Thyroid gland (tissue), 4 donors: Measurements from ENCODE around the gene PHGDH.

ENCODE experiments used
- POLR2A ChIP-seq, 2 donors: fragments of 450-650 bp; IDR thresholded peaks; one replicate each; pipeline ENCODE4 v1.6.1; 2017; ENCODE audit warnings: antibody characterized with exemption in 2 of 2, mild to moderate bottlenecking in 2 of 2, moderate library complexity in 1 of 2
- TF ChIP-seq, protein P1 (sequence below), 6 experiments: fragments of 200-600 bp in 3 of 6; fragments of 450-650 bp in 3 of 6; sonication (generic) in 3 of 6; IDR thresholded peaks; one replicate each; pipeline ENCODE4 v1.5.1; 2016 to 2019; ENCODE audit warnings: antibody characterized with exemption in 6 of 6, mild to moderate bottlenecking in 2 of 6, inconsistent platforms in 1 of 6, moderate library complexity in 1 of 6

DNA sequence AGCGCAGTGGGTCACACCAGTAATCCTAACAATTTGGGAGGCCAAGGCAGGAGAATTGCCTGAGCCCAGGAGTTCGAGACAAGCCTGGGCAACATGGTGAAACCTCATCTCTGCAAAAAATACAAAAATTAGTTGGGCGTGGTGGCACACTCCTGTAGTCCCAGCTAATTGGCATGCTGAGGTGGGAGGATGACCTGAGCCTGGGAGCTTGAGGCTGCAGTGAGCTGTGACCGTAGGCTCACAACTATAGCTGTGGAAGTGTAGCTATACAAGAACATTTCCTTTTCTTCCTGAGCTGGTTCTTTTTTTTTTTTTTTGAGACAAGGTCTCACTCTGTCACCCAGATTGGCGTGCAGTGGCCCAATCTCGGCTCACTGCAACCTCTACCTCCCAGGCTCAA is 44.6 kb upstream of the PHGDH start:
- TF ChIP-seq, protein P1, sequence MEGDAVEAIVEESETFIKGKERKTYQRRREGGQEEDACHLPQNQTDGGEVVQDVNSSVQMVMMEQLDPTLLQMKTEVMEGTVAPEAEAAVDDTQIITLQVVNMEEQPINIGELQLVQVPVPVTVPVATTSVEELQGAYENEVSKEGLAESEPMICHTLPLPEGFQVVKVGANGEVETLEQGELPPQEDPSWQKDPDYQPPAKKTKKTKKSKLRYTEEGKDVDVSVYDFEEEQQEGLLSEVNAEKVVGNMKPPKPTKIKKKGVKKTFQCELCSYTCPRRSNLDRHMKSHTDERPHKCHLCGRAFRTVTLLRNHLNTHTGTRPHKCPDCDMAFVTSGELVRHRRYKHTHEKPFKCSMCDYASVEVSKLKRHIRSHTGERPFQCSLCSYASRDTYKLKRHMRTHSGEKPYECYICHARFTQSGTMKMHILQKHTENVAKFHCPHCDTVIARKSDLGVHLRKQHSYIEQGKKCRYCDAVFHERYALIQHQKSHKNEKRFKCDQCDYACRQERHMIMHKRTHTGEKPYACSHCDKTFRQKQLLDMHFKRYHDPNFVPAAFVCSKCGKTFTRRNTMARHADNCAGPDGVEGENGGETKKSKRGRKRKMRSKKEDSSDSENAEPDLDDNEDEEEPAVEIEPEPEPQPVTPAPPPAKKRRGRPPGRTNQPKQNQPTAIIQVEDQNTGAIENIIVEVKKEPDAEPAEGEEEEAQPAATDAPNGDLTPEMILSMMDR (IDR thresholded peaks at IDR 0.05), result no peak
- no peak for TF ChIP-seq POLR2A (IDR thresholded peaks at IDR 0.05)
